A673 (cell line): ENCODE results near the gene SPINK2. TPM values are rescaled to one million over a fixed set of nuclear protein-coding genes. Genes with fewer than 3 reads are reported as not detected.

Experiments used
- BruUV-seq: library from RNA; stranded (reverse); fragments of 400-500 nt; replicated peaks from 2 replicates; lab custom pipeline; 2021; lab: Mats Ljungman, UMichigan
- CTCF ChIA-PET: fragments of 300-600 bp; sonication (Branson Sonifier 250); formaldehyde crosslinking; loops from one replicate; lab custom pipeline; 2022; ENCODE audit warnings: antibody characterized with exemption; lab: Charles Lee
- POLR2A ChIA-PET: fragments of 300-600 bp; sonication (Branson Sonifier 250); formaldehyde crosslinking; loops from one replicate; lab custom pipeline; 2022; ENCODE audit warnings: antibody characterized with exemption; ENCODE audit not compliant: low non-redundant PET; lab: Charles Lee
- DNase-seq: peaks from one replicate; pipeline ENCODE4 v3.0.0-alpha.2; 2015; ENCODE audit warnings: low spot score
- H3K27ac ChIP-seq: fragments of 200-600 bp; sonication (generic); 2 replicates; pipeline ENCODE4 v1.5.1; 2016; ENCODE audit warnings: mixed run types, low read depth, mild to moderate bottlenecking, mixed read lengths, antibody characterized with exemption, low read length; ENCODE audit not compliant: poor library complexity, severe bottlenecking
- H3K27me3 ChIP-seq: fragments of 200-600 bp; sonication (generic); replicated peaks from 2 replicates; pipeline ENCODE4 v1.6.1; 2017; ENCODE audit warnings: mixed run types, low read depth, mild to moderate bottlenecking, mixed read lengths, antibody characterized with exemption, low read length; ENCODE audit not compliant: insufficient read depth, poor library complexity
- H3K36me3 ChIP-seq: fragments of 200-600 bp; sonication (generic); 2 replicates; pipeline ENCODE4 v1.6.1; 2016; ENCODE audit warnings: mixed run types, mild to moderate bottlenecking, mixed read lengths, antibody characterized with exemption, low read length; ENCODE audit not compliant: insufficient read depth, poor library complexity, severe bottlenecking
- H3K4me1 ChIP-seq: fragments of 200-600 bp; sonication (generic); 2 replicates; pipeline ENCODE4 v1.6.1; 2017; ENCODE audit warnings: mixed run types, mild to moderate bottlenecking, mixed read lengths, antibody characterized with exemption, low read length; ENCODE audit not compliant: insufficient read depth, poor library complexity, severe bottlenecking
- H3K4me3 ChIP-seq: fragments of 200-600 bp; sonication (generic); 2 replicates; pipeline ENCODE4 v1.5.1; 2016; ENCODE audit warnings: low read depth, mixed run types, mild to moderate bottlenecking, mixed read lengths, low read length; ENCODE audit not compliant: poor library complexity, severe bottlenecking
- H3K9me3 ChIP-seq: fragments of 200-600 bp; sonication (generic); 2 replicates; pipeline ENCODE4 v1.6.1; 2016; ENCODE audit warnings: mixed run types, low read depth, mild to moderate bottlenecking, mixed read lengths, antibody characterized with exemption, low read length; ENCODE audit not compliant: poor library complexity, severe bottlenecking
- CTCF ChIP-seq: fragments of 300-800, 200-600 bp; sonication (generic); conservative IDR thresholded peaks from 2 replicates; pipeline ENCODE4 v1.5.1; 2017; ENCODE audit warnings: low read depth, mild to moderate bottlenecking, antibody characterized with exemption, low read length, moderate library complexity, mixed read lengths
- EZH2 ChIP-seq: fragments of 200-600 bp; sonication (generic); IDR thresholded peaks from 2 replicates; pipeline ENCODE4 v1.6.1; 2017; ENCODE audit warnings: borderline replicate concordance, low read depth, mild to moderate bottlenecking, mixed read lengths, antibody characterized with exemption, low read length; ENCODE audit not compliant: poor library complexity, severe bottlenecking
- intact Hi-C: fragments of 100-400 bp; cut with micrococcal nuclease; formaldehyde crosslinking; loops from one replicate; pipeline ENCODE4 v1.10.0; 2022; ENCODE audit not compliant: unreplicated experiment
- total RNA-seq: library from RNA; stranded (reverse); gene quantifications from 2 replicates; pipeline ENCODE4 v1.2.3, GENCODE V29; 2021

The SPINK2 gene
- total RNA-seq, 1 experiment from 2014 or later, result not detected

- TF ChIP-seq EZH2, result no peak
- TF ChIP-seq CTCF, result no peak
- CTCF ChIA-PET, result no interaction called here
- peak; percentile 12 for DNase-seq
- no TSS peak for BruUV-seq
- POLR2A ChIA-PET, result no interaction called here
- H3K4me1 ChIP-seq, result no peaks in the 10 kb centered on the region
- H3K4me3 ChIP-seq, result no peak overlapping the region
- H3K27me3 ChIP-seq, result no peaks in the 10 kb centered on the region
- intact Hi-C loops, result loop anchor here (10.0 kb wide), 1 partner anchor 229 kb away; no protein-coding TSS in a partner anchor
- H3K27ac ChIP-seq, result no peak overlapping the region
- no peaks in the 10 kb centered on the region for H3K9me3 ChIP-seq
- no peaks in the 10 kb centered on the region for H3K36me3 ChIP-seq
These were observed 18.0 kb downstream of the SPINK2 start for GRCh38 chr4:56803471-56803870.

- DNase-seq, result peak; percentile 72
- POLR2A ChIA-PET, result no interaction called here
These were observed 21.4 kb downstream of the SPINK2 start for GRCh38 chr4:56799824-56800756.

More at GRCh38 chr4:56799824-56800756, 21.4 kb downstream of the SPINK2 start:
- Histone ChIP-seq H3K4me3 (peak overlapping the region; percentile 52), H3K27me3 (no peaks in the 10 kb centered on the region), H3K9me3 (no peaks in the 10 kb centered on the region), H3K27ac (no peak overlapping the region), H3K4me1 (no peaks in the 10 kb centered on the region), H3K36me3 (no peaks in the 10 kb centered on the region)
- CTCF ChIA-PET, result interaction anchor here (0.6 to 1.2 kb wide), 2 partner anchors 51 to 224 kb away, joined by 3 to 4 read pairs; no protein-coding TSS in a partner anchor
- intact Hi-C loops, result loop anchor here (10.0 kb wide), 1 partner anchor 225 kb away; no protein-coding TSS in a partner anchor
- TF ChIP-seq EZH2, result no peak
- TF ChIP-seq CTCF, result peak; percentile 69
- BruUV-seq, result no TSS peak
